HL-60/S4 (cell line): ENCODE results near the gene OR2C1.

Experiments used
- in situ Hi-C: fragments of 300-500 bp; cut with MboI; formaldehyde crosslinking; loops from 2 replicates; pipeline ENCODE4 v1.14.3; 2022; ENCODE audit warnings: low sequenced_read_pairs

The OR2C1 gene

DNA sequence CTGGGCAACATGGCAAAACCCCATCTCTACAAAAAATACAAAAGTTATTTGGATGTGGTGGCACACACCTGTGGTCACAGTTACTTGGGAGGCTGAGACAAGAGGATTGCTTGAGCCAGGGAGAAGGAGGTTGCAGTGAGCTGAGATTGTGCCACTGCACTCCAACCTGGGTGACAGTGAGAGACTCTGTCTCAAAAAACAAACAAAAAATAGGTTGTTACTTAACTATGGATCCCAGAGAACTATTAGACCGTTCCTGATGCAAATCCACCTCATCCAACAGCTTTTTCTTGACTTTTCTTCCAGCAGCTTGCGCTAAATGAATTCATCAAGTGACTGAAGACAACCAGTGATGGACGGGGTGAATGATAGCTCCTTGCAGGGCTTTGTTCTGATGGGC, at the start of gene OR2C1:
TSS of gene OR2C1 (plus strand) at position 301 of the 400 bp plus-strand sequence. CDS start at position 353, 52 bp downstream.
- in situ Hi-C loops = no loop called here

- in situ Hi-C loops = no loop called here
Measured at GRCh38 chr16:3306078-3306477, 49.6 kb upstream of the OR2C1 start.

- in situ Hi-C loops = no loop called here
Measured at GRCh38 chr16:3311496-3311895, 44.2 kb upstream of the OR2C1 start.

- in situ Hi-C loops = no loop called here
Measured at GRCh38 chr16:3317315-3317999, 38.2 kb upstream of the OR2C1 start.

- in situ Hi-C loops = no loop called here
Measured at GRCh38 chr16:3321816-3322215, 33.9 kb upstream of the OR2C1 start.

DNA sequence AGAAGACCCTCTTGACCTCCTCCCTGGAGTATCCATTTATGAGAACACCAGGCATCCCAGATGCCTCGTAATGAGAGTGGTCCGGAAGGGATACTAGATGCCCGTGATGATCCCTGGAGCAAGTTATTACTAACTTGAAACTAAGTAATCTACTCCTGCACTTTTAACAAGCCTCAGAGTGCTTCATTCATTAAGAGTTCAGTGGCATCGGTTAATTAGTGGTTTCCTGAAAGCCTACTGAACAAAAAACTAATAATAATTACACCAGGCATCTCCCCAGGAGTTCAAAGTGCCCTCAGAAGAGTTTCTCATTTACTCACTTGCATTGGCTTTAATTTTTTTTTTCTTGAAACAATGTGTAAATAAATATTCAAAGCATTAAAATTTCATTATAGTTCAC, 28.2 kb upstream of the OR2C1 start:
- in situ Hi-C loops = no loop called here

- in situ Hi-C loops = no loop called here
Measured at GRCh38 chr16:3328104-3328503, 27.6 kb upstream of the OR2C1 start.

GRCh38 chr16:3328643-3329042, 27.0 kb upstream of the OR2C1 start:
- in situ Hi-C loops = no loop called here

DNA sequence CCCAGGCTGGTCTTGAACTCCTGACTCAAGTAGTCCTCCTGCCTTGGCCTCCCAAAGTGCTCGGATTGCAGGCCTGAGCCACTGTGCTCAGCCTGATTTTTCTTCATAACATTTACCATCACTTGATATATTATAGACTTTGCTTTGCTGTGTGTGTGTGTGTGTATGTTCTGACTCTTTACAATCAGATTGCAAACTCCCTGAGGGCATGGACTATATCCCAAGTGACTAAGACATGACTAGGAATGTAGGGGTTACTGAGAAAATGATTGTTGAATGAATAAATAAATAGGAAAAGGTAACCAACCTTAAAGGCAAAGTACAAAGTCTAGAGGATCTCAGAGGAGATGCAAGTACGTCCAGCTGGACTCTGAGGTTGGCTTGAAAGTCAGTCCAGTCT, 9.6 kb upstream of the OR2C1 start:
- in situ Hi-C loops = no loop called here

DNA sequence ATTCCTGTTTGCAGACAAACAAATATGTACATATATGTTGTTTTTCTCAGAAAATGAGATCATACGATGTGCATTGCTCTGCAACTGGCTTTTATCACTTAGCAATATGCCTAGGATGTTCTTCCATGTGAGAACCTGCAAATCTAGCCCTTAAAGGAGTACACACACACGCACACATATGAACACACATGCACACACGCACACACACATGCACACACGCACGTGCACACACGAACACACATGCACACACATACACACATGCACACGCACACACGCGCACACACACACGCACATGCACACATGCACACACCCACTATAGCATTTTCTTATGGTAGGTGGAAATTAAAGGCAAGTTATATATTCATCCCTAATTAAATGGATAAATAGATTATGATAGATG, 8.1 kb upstream of the OR2C1 start:
- in situ Hi-C loops = no loop called here

DNA sequence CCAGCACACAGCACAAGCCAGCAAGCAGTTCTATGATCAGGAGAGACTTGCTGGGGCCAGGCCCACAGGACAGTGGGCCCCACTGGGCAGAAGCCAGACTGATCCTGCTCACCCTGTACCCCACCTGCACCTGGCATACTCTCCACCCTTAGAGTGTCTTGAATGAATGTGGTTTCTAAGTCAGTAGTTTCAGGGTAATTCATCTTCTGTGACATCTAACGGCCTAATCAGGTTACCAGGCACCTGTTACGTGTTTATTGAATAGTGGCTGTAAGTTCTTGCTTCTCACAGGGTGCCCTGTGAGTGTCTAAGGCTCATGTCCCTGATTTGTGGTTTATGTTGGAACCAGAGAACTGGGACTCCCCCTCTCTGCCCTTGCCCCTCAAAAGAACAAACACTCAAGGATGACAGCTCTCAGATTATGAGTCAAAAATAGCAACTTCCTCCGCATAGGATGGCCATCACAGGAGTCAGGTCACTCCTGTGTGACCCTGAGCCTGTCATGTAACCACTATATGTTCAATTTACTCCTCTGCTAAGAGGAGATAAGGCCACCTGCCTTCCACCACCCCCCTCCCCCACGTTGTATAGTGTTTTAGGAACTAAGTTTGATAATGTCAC, 7.0 kb upstream of the OR2C1 start:
- in situ Hi-C loops = no loop called here

- in situ Hi-C loops = no loop called here
Measured at GRCh38 chr16:3349175-3349574, 6.5 kb upstream of the OR2C1 start.

GRCh38 chr16:3356118-3356517, 429 bp downstream of the OR2C1 start:
- in situ Hi-C loops = no loop called here

GRCh38 chr16:3358871-3359270, 3.2 kb downstream of the OR2C1 start:
- in situ Hi-C loops = no loop called here

DNA sequence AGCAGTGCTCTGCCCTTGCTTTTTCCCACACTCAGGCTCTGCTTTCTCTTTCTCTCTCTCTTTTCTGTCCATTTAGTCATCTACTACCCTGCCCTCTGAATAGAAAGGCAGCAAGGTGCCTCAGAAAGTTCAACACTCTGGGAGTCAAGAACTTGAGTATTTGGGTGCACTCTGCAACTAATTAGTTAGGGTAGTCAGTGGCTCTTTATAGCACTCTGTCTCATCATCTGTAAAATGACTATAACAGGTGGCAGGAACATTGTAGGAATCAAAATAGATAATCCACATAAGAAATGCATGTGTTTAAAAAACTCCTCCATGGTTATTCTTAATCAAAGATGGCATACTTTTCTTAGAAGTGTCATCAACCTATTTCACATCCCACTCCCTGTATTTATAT, 7.2 kb downstream of the OR2C1 start:
- in situ Hi-C loops = no loop called here

DNA sequence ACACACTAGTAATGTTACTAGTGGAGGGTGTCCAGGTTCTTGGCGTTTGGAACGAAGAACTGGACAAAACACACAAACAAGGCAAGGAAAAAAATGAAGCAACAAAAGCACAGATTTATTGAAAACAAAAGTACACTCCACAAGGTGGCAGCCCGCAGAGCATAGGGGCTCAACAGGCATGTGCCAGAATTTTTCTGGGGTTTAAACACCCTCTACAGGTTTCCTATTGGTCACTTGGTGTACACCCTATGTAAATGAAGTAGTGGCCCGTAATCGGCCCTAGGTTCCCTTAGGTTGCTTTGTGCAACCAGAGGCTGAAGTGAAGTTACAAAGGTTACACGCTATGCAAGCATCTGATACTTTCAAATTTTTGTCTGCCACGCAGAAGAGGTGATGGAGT, 8.1 kb downstream of the OR2C1 start:
- in situ Hi-C loops = no loop called here

DNA sequence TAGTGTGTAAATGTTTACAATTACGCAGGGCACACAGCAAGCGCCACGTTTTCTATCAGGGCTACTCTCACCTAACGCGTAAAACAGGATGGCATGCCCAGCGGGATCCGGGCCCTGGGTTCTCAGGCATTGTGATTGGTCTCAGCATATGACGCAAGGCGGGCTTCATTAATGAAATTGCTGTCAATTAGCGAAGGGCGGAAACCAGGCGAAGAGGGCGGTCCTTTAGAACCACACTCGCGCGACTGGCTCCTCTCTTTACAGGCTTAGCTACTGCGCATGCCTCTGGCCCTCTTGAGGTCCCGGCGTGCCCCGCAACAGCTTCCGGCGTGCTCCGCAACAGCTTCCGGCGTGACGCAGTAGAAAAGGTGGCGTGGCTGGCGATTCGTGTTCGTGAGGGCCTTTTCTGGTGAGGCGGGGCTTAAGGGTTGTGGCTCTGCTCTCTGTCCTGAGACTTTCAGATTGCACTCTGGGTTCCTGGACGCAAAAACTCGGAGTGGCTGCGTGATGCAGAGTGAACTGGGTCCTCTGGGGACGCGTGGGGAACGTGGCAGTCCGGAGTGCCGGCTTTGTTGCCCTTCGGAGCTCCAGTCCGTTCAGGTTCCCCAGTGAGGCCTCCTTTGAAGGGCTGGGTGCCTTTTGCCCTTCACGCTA, 9.2 kb downstream of the OR2C1 start:
- in situ Hi-C loops = no loop called here

DNA sequence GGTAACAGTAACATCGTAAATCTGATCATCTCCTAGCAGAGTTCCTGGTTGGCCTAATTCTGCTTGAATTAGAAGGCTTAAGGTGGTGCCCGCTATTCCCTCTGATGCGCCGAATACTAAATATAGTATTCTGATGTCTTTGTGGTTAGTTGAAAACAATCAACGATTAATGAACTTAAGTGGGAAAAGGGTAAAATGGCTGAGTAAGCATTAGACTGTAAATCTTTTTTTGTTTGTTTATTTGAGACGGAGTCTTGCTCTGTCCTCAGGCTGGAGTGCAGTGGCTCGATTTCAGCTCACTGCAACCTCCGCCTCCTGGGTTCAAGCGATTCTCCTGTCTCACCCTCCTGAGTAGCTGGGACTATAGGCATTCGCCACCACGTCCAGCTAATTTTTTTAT, 13.4 kb downstream of the OR2C1 start:
- in situ Hi-C loops = no loop called here

DNA sequence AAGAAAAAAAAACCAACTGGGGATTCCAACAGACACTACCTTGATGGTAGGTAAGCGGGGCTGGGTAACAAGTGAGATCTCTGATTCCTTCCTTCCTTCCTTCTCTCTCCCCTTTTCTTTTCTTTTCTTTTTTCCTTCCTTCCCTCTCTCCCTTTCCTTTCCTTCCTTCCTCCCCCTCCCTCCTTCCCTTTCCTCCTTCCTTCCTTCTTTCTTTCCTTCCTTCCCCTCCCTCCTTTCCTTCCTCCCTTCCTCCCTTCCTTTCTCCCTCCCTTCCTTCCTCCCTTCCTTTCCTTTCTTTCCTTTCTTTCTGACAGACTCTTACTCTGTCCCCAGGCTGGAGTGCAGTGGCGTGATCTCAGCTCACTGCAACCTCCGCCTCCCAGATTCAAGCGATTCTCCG, 20.0 kb downstream of the OR2C1 start:
- in situ Hi-C loops = no loop called here

- in situ Hi-C loops = no loop called here
Measured at GRCh38 chr16:3377917-3378316, 22.2 kb downstream of the OR2C1 start.

DNA sequence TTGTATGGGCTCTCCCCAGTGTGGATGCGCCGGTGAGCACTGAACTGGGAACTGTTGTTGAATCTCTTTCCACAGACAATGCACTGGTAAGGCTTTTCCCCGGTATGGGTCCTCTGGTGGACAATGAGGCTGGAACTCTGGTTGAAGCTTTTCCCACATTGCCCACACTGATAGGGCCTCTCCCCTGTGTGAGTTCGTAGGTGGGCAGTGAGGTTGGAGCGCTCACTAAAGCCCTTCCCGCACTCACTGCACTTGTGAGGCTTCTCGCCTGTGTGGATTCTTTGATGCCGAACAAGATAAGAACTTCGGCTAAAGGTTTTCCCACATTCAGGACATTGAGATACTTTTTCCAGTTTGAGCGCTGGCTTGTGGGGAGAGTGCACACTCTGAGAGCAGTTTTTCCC, 27.4 kb downstream of the OR2C1 start:
- in situ Hi-C loops = no loop called here

DNA sequence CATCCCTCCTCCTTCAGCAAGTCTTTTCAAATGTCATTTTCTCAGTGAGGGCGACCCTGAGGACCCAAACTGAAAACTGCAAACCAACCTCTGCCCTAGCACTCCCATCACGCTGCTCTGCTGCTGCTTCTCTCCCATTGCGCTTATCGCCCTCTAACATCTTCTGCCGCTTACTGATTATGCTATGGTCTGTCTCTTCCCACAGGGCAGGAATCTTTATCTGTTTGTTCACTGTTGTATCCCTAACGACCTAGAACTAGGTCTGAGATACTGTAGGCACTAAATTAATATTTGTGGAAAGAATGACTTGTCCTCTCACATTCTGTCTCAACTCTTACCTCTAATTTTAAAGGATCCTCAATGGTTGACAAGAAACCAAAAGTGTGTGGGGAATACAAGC, 32.6 kb downstream of the OR2C1 start:
- in situ Hi-C loops = no loop called here
